HEK293 (cell line): ENCODE measurements around the gene FBXO27.

Source experiments
- FEZF1 ChIP-seq: fragments of 450-650 bp; formaldehyde crosslinking; IDR thresholded peaks from 2 replicates; pipeline ENCODE4 v1.5.1; 2016; ENCODE audit warnings: missing biosample characterization, missing genetic modification characterization
- KLF9 ChIP-seq: fragments of 450-650 bp; formaldehyde crosslinking; IDR thresholded peaks from 2 replicates; pipeline ENCODE4 v1.5.1; 2016; ENCODE audit warnings: missing biosample characterization, missing genetic modification characterization, low read depth
- SP3 ChIP-seq: fragments of 450-650 bp; formaldehyde crosslinking; IDR thresholded peaks from 2 replicates; pipeline ENCODE4 v1.5.1; 2016; ENCODE audit warnings: missing biosample characterization, missing genetic modification characterization
- TSHZ1 ChIP-seq: fragments of 450-650 bp; formaldehyde crosslinking; IDR thresholded peaks from 2 replicates; pipeline ENCODE4 v1.5.1; 2016; ENCODE audit warnings: missing biosample characterization, missing genetic modification characterization, borderline replicate concordance
- ZBTB11 ChIP-seq: fragments of 450-650 bp; formaldehyde crosslinking; conservative IDR thresholded peaks from 2 replicates; pipeline ENCODE4 v1.5.1; 2016; ENCODE audit warnings: low read depth, missing biosample characterization, missing genetic modification characterization
- ZBTB26 ChIP-seq: fragments of 450-650 bp; formaldehyde crosslinking; optimal IDR thresholded peaks from 2 replicates; pipeline ENCODE3; 2016; ENCODE audit warnings: missing biosample characterization, mild to moderate bottlenecking, missing genetic modification characterization
- ZEB2 ChIP-seq: fragments of 450-650 bp; formaldehyde crosslinking; IDR thresholded peaks from 2 replicates; pipeline ENCODE4 v1.5.1; 2016; ENCODE audit warnings: missing biosample characterization, missing genetic modification characterization
- ZIC2 ChIP-seq: fragments of 450-650 bp; formaldehyde crosslinking; IDR thresholded peaks from 2 replicates; pipeline ENCODE4 v1.5.1; 2016; ENCODE audit warnings: missing biosample characterization, missing genetic modification characterization
- ZNF146 ChIP-seq: fragments of 450-650 bp; formaldehyde crosslinking; IDR thresholded peaks from 2 replicates; pipeline ENCODE4 v1.5.1; 2016; ENCODE audit warnings: missing biosample characterization, missing genetic modification characterization
- ZNF223 ChIP-seq: fragments of 450-650 bp; formaldehyde crosslinking; IDR thresholded peaks from 2 replicates; pipeline ENCODE4 v1.5.1; 2016; ENCODE audit warnings: missing biosample characterization, missing genetic modification characterization
- ZNF266 ChIP-seq: fragments of 450-650 bp; formaldehyde crosslinking; IDR thresholded peaks from 2 replicates; pipeline ENCODE4 v1.5.1; 2016; ENCODE audit warnings: missing biosample characterization, missing genetic modification characterization, low read depth
- ZNF544 ChIP-seq: fragments of 450-650 bp; formaldehyde crosslinking; IDR thresholded peaks from 2 replicates; pipeline ENCODE4 v1.5.0; 2017; ENCODE audit warnings: missing biosample characterization, missing genetic modification characterization
- ZNF548 ChIP-seq: fragments of 450-650 bp; formaldehyde crosslinking; IDR thresholded peaks from 2 replicates; pipeline ENCODE4 v1.5.1; 2016; ENCODE audit warnings: missing biosample characterization, missing genetic modification characterization
- ZNF561 ChIP-seq: fragments of 450-650 bp; IDR thresholded peaks from 2 replicates; pipeline ENCODE4 v1.5.1; 2018; ENCODE audit warnings: missing biosample characterization, missing genetic modification characterization, borderline replicate concordance
- ZNF639 ChIP-seq: fragments of 450-650 bp; formaldehyde crosslinking; IDR thresholded peaks from 2 replicates; pipeline ENCODE4 v1.5.1; 2016; ENCODE audit warnings: missing biosample characterization, missing genetic modification characterization
- ZNF660 ChIP-seq: fragments of 450-650 bp; IDR thresholded peaks from 2 replicates; pipeline ENCODE4 v1.5.1; 2018; ENCODE audit warnings: missing biosample characterization, mild to moderate bottlenecking, missing genetic modification characterization
- ZNF785 ChIP-seq: fragments of 450-650 bp; formaldehyde crosslinking; IDR thresholded peaks from 2 replicates; pipeline ENCODE4 v1.5.1; 2016; ENCODE audit warnings: missing biosample characterization, missing genetic modification characterization
- TF ChIP-seq, protein P1 (sequence below): fragments of 450-650 bp; formaldehyde crosslinking; IDR thresholded peaks from 2 replicates; pipeline ENCODE4 v1.5.1; 2016; ENCODE audit warnings: missing biosample characterization, missing genetic modification characterization
- TF ChIP-seq, protein P2 (sequence below): fragments of 450-650 bp; formaldehyde crosslinking; IDR thresholded peaks from 2 replicates; pipeline ENCODE4 v1.5.1; 2016; ENCODE audit warnings: missing biosample characterization, missing genetic modification characterization
- TF ChIP-seq, protein P3 (sequence below): fragments of 450-650 bp; formaldehyde crosslinking; IDR thresholded peaks from 2 replicates; pipeline ENCODE4 v1.5.1; 2016; ENCODE audit warnings: missing biosample characterization, missing genetic modification characterization

The FBXO27 gene

GRCh38 chr19:39031368-39032062, 834 bp downstream of the FBXO27 start (continued):
- TF ChIP-seq TSHZ1: no peak
- no peak for TF ChIP-seq FEZF1 (tag by site-specific recombination)
- peak; percentile 99 for TF ChIP-seq ZNF561 (tag by site-specific recombination)
- TF ChIP-seq, protein P1, sequence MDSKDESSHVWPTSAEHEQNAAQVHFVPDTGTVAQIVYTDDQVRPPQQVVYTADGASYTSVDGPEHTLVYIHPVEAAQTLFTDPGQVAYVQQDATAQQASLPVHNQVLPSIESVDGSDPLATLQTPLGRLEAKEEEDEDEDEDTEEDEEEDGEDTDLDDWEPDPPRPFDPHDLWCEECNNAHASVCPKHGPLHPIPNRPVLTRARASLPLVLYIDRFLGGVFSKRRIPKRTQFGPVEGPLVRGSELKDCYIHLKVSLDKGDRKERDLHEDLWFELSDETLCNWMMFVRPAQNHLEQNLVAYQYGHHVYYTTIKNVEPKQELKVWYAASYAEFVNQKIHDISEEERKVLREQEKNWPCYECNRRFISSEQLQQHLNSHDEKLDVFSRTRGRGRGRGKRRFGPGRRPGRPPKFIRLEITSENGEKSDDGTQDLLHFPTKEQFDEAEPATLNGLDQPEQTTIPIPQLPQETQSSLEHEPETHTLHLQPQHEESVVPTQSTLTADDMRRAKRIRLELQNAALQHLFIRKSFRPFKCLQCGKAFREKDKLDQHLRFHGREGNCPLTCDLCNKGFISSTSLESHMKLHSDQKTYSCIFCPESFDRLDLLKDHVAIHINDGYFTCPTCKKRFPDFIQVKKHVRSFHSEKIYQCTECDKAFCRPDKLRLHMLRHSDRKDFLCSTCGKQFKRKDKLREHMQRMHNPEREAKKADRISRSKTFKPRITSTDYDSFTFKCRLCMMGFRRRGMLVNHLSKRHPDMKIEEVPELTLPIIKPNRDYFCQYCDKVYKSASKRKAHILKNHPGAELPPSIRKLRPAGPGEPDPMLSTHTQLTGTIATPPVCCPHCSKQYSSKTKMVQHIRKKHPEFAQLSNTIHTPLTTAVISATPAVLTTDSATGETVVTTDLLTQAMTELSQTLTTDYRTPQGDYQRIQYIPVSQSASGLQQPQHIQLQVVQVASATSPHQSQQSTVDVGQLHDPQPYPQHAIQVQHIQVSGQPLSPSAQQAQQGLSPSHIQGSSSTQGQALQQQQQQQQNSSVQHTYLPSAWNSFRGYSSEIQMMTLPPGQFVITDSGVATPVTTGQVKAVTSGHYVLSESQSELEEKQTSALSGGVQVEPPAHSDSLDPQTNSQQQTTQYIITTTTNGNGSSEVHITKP: peak; percentile 85
- no peak for TF ChIP-seq ZNF548 (tag by site-specific recombination)
- peak; percentile 100 for TF ChIP-seq SP3
- TF ChIP-seq ZNF544: no peak
- TF ChIP-seq ZNF223 (tag by site-specific recombination): no peak
- peak; percentile 75; the same call in 1 of the 2 replicates for TF ChIP-seq ZNF785
- TF ChIP-seq KLF9 (tag by site-specific recombination): peak; percentile 100
- TF ChIP-seq ZNF266: no peak
- peak; percentile 64; the same call in 1 of the 2 replicates for TF ChIP-seq ZBTB11 (tag by site-specific recombination)
- TF ChIP-seq, protein P2, sequence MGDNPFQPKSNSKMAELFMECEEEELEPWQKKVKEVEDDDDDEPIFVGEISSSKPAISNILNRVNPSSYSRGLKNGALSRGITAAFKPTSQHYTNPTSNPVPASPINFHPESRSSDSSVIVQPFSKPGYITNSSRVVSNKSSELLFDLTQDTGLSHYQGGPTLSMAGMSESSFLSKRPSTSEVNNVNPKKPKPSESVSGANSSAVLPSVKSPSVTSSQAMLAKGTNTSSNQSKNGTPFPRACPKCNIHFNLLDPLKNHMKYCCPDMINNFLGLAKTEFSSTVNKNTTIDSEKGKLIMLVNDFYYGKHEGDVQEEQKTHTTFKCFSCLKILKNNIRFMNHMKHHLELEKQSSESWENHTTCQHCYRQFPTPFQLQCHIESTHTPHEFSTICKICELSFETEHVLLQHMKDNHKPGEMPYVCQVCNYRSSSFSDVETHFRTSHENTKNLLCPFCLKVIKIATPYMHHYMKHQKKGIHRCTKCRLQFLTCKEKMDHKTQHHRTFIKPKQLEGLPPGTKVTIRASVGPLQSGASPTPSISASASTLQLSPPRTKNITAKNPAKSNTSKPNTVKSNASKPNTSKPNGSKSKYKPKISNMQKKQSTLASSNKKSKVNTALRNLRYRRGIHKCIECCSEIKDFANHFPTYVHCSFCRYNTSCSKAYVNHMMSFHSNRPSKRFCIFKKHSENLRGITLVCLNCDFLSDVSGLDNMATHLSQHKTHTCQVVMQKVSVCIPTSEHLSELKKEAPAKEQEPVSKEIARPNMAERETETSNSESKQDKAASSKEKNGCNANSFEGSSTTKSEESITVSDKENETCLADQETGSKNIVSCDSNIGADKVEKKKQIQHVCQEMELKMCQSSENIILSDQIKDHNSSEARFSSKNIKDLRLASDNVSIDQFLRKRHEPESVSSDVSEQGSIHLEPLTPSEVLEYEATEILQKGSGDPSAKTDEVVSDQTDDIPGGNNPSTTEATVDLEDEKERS (tag by site-specific recombination): no peak
- TF ChIP-seq ZIC2 (tag by site-specific recombination): peak; percentile 95
- 0 out of 2 replicates have a peak, but pooled peaks have one; percentile 1 for TF ChIP-seq ZNF146 (tag by site-specific recombination)
- peak; percentile 97 for TF ChIP-seq ZEB2 (tag by site-specific recombination)
- TF ChIP-seq, protein P3, sequence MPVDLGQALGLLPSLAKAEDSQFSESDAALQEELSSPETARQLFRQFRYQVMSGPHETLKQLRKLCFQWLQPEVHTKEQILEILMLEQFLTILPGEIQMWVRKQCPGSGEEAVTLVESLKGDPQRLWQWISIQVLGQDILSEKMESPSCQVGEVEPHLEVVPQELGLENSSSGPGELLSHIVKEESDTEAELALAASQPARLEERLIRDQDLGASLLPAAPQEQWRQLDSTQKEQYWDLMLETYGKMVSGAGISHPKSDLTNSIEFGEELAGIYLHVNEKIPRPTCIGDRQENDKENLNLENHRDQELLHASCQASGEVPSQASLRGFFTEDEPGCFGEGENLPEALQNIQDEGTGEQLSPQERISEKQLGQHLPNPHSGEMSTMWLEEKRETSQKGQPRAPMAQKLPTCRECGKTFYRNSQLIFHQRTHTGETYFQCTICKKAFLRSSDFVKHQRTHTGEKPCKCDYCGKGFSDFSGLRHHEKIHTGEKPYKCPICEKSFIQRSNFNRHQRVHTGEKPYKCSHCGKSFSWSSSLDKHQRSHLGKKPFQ (tag by site-specific recombination): peak; percentile 100
- TF ChIP-seq ZNF660: peak; percentile 47
- peak; percentile 59; the same call in 1 of the 2 replicates for TF ChIP-seq ZNF639
- TF ChIP-seq ZBTB26 (tag by site-specific recombination): peak; percentile 95
